Mucosa of stomach (tissue), 1 donor: ENCODE results near the gene TRIM77.
"Not testable (repeated sequence)": the region's sequence is repeated elsewhere in the genome, so short reads cannot be mapped to it uniquely, and the experiment has no call there.

Source experiments
- H3K27me3 ChIP-seq: one replicate; pipeline ENCODE4 v1.7.0; 2013; ENCODE audit warnings: mild to moderate bottlenecking, low read length; ENCODE audit not compliant: control insufficient read depth, insufficient read depth
- H3K36me3 ChIP-seq: one replicate; pipeline ENCODE4 v1.7.0; 2013; ENCODE audit warnings: low read length; ENCODE audit not compliant: control insufficient read depth, insufficient read depth
- H3K4me1 ChIP-seq: one replicate; pipeline ENCODE4 v1.7.0; 2013; ENCODE audit warnings: mild to moderate bottlenecking, low read length; ENCODE audit not compliant: control insufficient read depth, insufficient read depth
- H3K4me3 ChIP-seq: one replicate; pipeline ENCODE4 v1.7.0; 2013; ENCODE audit warnings: low read length
- H3K9ac ChIP-seq: one replicate; pipeline ENCODE4 v1.7.0; 2013; ENCODE audit warnings: mild to moderate bottlenecking, low read length, moderate library complexity
- H3K9me3 ChIP-seq: one replicate; pipeline ENCODE4 v1.7.0; 2013; ENCODE audit warnings: mild to moderate bottlenecking, low read length, moderate library complexity; ENCODE audit not compliant: control insufficient read depth
- donor health status: Pancreatic carcinoma.

TRIM77 gene, protein sequence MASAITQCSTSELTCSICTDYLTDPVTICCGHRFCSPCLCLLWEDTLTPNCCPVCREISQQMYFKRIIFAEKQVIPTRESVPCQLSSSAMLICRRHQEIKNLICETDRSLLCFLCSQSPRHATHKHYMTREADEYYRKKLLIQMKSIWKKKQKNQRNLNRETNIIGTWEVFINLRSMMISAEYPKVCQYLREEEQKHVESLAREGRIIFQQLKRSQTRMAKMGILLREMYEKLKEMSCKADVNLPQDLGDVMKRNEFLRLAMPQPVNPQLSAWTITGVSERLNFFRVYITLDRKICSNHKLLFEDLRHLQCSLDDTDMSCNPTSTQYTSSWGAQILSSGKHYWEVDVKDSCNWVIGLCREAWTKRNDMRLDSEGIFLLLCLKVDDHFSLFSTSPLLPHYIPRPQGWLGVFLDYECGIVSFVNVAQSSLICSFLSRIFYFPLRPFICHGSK

DNA sequence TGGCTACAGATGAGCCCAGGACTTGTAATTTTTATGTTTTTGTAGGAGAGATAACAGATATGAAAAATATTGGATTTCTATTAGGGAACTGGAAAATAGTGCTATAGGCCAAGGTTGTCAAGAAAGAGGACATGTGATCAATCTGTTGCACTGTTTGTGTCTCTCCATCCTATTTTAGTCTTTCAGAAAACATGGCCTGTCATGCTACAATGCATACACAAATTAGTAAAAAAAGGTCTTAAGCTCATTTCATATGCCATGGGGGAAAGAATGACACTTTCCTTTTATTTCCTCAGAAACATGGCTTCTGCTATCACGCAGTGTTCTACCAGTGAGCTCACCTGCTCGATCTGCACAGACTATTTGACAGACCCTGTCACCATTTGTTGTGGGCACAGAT lies at the start of gene TRIM77:
TRIM77 (plus strand) TSS at position 301 of the 400 bp plus-strand sequence; CDS start at position 301, 0 bp downstream.
- not testable (repeated sequence) for H3K4me3 ChIP-seq, H3K4me1 ChIP-seq, H3K36me3 ChIP-seq, H3K9ac ChIP-seq, H3K9me3 ChIP-seq, H3K27me3 ChIP-seq

DNA sequence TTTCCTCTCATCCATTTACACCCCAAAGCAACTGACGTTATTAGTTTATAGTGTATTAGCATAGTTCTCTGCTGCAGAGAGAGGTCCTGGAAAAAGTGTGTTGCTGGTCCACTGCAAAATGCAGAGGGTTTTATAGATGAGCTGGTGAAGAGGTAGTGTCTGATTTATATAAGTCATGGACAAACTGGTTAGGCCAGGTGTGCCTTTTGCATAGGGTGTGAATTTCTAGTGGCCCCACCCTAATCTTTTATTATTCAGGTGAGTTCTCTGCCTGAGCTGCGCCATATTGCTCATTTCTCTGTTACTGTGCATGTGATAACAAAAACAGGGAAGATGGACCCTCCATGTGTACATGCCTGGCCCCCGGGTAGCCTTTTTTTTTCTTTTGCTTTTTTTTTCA lies 43.1 kb upstream of the TRIM77 start:
- no peaks in the 10 kb centered on the region for H3K36me3 ChIP-seq
- H3K27me3 ChIP-seq = no peaks in the 10 kb centered on the region
- H3K9me3 ChIP-seq = no peaks in the 10 kb centered on the region
- H3K4me3 ChIP-seq = no peak overlapping the region
- H3K9ac ChIP-seq = no peak overlapping the region
- H3K4me1 ChIP-seq = no peaks in the 10 kb centered on the region

DNA sequence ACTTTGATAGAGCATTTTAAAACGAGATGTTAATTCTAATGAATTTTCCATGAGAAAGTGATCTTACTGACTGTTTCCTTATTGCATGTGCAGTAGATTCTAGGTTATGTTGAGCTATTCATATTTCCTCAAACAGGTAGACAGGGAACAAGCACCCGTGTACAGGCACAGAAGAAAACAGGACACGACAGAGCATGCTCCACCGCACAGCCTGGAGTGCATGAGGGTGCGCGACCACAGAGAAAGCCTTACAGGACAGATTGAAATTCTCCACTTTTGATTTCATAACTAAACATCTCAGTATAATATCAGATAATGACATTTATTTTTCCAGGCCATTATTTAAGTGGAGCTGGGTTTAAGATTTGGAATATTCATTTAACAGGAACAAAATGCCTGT lies 41.9 kb upstream of the TRIM77 start:
- H3K9me3 ChIP-seq, H3K27me3 ChIP-seq, H3K4me1 ChIP-seq, H3K9ac ChIP-seq, H3K4me3 ChIP-seq, H3K36me3 ChIP-seq: not testable (repeated sequence)

DNA sequence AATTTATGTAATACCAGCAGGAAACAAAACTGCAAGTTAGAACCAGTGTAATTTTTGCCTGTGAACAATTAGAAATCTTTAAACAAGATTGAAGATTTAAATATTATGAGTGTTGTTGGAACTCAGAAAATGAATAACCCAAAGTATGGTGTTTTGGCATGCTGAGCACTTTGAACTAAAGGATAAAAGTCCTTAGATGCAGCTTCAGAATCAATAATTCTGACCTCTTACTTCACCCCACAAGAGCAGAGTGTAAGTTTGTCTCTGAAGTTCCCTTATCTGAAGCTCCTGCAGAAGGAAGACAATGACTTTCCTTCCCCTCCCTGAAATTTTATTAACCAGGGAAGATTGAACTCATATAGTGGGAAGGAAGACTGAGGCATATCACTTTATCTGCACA lies 40.5 kb upstream of the TRIM77 start:
- not testable (repeated sequence) for H3K4me1 ChIP-seq, H3K9ac ChIP-seq, H3K9me3 ChIP-seq, H3K36me3 ChIP-seq, H3K27me3 ChIP-seq, H3K4me3 ChIP-seq

DNA sequence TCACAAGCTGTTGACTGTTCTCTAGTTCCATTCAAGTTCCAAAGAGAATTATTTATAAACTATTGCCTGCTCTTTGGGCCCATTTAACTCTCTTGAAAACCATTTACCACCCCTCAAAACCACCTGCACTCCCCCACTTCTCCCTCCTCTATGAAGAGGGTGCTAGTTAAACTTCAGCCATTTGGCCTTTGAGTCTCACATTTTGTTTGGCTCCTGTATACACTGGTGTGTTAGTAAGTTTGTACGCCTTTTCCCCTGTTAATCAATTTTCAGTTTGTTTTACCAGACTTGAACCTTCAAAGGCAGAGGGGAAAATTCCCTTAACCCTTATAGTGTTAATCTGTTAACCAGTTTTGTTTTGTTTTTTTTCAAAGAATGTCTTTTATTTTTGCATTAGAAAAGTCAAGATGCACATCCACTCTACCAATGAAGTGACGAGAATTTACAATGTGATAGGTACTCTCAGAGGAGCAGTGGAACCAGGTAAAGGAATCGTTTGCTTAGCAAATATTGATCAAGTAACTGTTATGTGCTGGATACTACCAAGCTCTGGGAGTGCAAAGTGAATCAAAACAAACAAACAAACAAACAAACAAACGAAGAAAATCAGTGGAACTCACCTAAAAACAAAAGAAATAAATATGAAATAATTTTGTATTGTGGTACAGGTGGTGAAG lies 40.0 kb upstream of the TRIM77 start:
- not testable (repeated sequence) for H3K4me1 ChIP-seq, H3K27me3 ChIP-seq, H3K9ac ChIP-seq, H3K4me3 ChIP-seq, H3K9me3 ChIP-seq, H3K36me3 ChIP-seq

DNA sequence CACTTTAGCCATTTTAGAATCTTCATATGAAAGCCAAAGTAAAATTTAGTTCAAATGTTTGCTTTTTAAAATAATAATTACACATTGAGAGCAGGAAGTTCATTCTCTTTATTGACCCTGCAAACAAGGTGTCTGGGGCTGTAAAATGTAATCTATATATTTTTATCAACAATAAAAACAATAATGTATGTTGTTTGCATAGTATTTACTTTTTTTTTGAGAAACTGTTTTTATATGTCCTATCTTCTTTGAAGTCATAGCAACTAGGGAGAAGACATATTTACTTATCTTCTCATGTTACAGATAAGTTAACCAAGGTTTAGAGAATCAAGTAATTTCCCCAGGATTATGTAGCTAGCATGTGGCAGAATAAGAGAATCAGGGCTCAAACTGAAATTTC lies 37.6 kb upstream of the TRIM77 start:
- H3K9me3 ChIP-seq, H3K4me1 ChIP-seq, H3K9ac ChIP-seq, H3K36me3 ChIP-seq, H3K27me3 ChIP-seq, H3K4me3 ChIP-seq: not testable (repeated sequence)

DNA sequence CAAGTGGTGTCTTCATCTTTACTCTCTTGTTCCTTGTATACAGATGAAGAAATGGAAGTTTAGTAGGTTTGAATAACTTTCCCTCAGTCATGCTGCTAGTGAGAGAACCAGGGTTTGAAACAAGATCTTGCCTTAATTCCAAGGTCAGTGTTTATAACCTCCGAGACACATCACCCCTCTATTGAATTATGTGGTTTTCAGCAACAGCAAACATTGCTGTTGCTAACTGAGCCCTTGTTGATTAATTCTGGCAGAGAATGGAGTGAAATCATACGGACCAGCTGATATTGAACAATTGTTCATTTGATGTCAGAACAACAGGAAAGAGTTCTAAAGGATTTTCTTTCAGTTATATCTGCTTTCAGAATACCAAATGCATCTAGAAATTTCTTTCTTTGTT lies 36.7 kb upstream of the TRIM77 start:
- not testable (repeated sequence) for H3K4me3 ChIP-seq, H3K9me3 ChIP-seq, H3K4me1 ChIP-seq, H3K9ac ChIP-seq, H3K27me3 ChIP-seq, H3K36me3 ChIP-seq

DNA sequence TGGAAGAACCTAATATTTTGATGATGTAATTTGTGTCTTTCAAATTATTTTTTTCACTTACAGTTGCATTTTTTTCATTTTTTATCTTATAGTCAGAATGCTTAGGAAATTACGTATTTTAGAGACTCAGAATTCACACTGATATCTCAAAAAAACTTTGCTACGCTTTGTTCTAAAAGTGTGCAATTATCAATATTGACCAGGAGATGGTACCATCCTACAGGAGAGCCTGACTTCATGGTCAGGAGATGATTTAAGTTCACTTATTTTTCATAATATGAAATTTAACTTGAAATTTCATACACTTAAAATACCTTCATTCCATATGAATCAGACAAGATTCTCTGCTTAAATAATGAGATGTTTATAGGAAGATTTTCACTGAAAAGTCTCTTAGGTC lies 34.7 kb upstream of the TRIM77 start:
- H3K4me3 ChIP-seq, H3K4me1 ChIP-seq, H3K27me3 ChIP-seq, H3K9me3 ChIP-seq, H3K9ac ChIP-seq, H3K36me3 ChIP-seq: not testable (repeated sequence)

DNA sequence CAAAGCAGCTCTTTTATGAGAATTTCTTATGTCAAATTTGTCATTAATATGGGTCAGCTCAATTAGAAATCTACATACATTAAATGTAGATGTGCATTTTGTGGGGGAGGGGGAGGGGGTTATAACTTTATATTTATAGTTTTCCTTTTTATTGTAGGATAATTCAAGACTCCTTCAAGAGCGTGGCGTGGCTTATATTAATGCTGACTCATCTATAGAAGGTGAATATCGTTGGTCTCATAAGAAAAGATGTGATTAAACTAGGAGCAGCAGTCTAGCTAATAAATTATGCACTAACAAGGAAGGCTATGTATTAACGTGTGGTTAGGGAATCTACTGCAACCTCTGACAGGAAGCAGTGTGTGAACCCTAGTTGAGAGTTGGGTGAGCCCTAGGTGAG lies 34.2 kb upstream of the TRIM77 start:
- H3K4me3 ChIP-seq, H3K36me3 ChIP-seq, H3K9me3 ChIP-seq, H3K4me1 ChIP-seq, H3K27me3 ChIP-seq, H3K9ac ChIP-seq: not testable (repeated sequence)

DNA sequence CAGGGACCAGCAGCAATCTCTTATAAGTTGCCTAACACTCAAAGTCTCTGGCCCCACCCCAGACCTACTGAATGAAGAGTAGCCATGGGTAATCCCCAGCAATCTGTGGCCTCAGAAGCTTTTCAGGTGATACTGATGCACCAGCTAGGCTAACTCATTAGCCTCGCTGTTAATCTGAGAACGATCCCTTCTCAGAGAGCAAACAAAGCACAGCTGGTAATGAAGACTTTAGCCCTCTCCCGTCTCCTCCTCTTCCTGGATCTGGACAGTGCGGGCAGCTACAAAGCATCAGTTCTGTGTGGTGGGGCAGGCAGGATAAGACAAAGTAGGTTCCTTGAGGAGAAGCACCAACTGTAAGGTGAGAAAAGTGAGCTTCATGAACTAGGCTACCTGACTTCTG lies 3.0 kb upstream of the TRIM77 start:
- H3K36me3 ChIP-seq, H3K9ac ChIP-seq, H3K9me3 ChIP-seq, H3K4me3 ChIP-seq, H3K27me3 ChIP-seq, H3K4me1 ChIP-seq: not testable (repeated sequence)

DNA sequence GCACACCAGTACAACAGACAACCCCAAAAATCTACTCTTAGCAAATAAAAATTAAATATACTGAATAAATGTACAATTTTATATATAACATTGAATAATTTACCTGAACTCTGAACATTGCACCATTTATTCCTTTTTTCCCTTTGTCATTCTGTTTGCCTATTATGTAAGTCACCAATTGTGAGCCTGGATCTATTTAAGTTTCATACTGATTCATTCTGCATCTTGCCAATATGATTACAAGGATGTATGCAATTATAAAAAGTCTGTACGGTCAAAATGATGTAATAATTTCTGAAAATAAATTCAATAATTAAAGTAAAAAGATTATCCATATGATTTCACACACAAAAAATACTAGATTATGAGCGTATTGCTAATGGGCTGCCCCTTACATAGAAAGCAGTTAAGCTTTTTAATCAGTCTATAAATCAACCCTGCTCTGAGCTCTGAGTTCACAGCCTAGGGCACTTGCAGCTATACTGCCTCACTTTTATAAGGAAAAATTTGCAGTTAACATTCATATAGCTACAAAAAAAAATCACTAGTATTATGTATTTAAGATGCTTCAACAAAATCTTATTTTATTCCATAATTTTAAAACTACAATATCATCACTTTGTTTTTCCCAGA lies 14.9 kb downstream of the TRIM77 start:
- H3K27me3 ChIP-seq, H3K9me3 ChIP-seq, H3K4me3 ChIP-seq, H3K9ac ChIP-seq, H3K4me1 ChIP-seq, H3K36me3 ChIP-seq: not testable (repeated sequence)

DNA sequence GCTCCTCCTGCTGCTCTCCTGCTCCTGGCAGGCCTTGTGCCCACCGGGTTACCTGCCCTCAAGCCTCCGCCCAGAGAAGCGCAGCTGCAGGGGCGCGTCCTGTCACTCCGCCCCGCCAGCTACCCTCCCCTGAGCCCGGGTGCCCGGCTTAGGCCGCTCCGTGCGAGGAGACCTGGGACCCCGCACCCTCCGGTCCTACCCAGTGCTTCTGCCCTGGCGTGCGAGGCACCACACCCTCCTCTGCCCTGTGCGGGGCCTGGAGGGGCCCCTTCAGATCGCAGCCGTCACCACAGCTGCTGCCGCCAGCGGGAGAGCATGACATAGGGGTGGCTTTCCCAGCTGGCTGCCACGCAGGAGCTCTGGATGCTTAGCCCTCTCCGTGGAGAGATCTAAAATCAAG lies 20.1 kb downstream of the TRIM77 start:
- H3K4me1 ChIP-seq, H3K4me3 ChIP-seq, H3K36me3 ChIP-seq, H3K27me3 ChIP-seq, H3K9ac ChIP-seq, H3K9me3 ChIP-seq: not testable (repeated sequence)
